Endothelial cell of umbilical vein (primary cell): Measurements from ENCODE around the gene ZNF20. TPM values are rescaled to one million over a fixed set of nuclear protein-coding genes. Genes with fewer than 3 reads are reported as not detected.

ENCODE experiments used
- BruUV-seq: library from RNA; stranded (reverse); fragments of 400-500 nt; replicated peaks from 2 replicates; lab custom pipeline; 2021; lab: Mats Ljungman, UMichigan
- CTCF ChIA-PET: fragments of 300-600, 350-600 bp; sonication (Branson Sonifier 250); formaldehyde crosslinking; loops from one replicate; lab custom pipeline; 2021; ENCODE audit warnings: antibody characterized with exemption, inconsistent platforms; lab: Charles Lee
- POLR2A ChIA-PET: fragments of 300-600, 350-600 bp; sonication (Branson Sonifier 250); formaldehyde crosslinking; loops from one replicate; lab custom pipeline; 2021; ENCODE audit warnings: antibody characterized with exemption, inconsistent platforms; lab: Charles Lee
- DNase-seq: peaks from one replicate; pipeline ENCODE4 v3.0.0-alpha.2; 2011; ENCODE audit warnings: low read depth, low spot score
- FAIRE-seq: peaks from 2 replicates; lab custom pipeline; 2011; peaks lifted over from hg19 to GRCh38; lab: Jason Lieb, UNC
- H2AFZ ChIP-seq: 2 replicates; pipeline ENCODE4 v1.6.0; 2012; ENCODE audit warnings: low read depth, low read length, control low read depth, inconsistent platforms
- H3K27ac ChIP-seq: 2 replicates; pipeline ENCODE4 v1.5.1; 2011; ENCODE audit warnings: low read depth, mild to moderate bottlenecking, control low read depth, low read length, moderate library complexity; ENCODE audit not compliant: insufficient read depth
- H3K27me3 ChIP-seq, 2 experiments: 2 replicates each; pipeline versions ENCODE4 v1.6.0 to v1.6.1; 2011; ENCODE audit warnings: low read length in 2 of 2, mixed read lengths in 1 of 2; ENCODE audit not compliant: control insufficient read depth in 2 of 2, insufficient read depth in 2 of 2
- H3K36me3 ChIP-seq, 2 experiments: 2 replicates in 1 of 2; 3 replicates in 1 of 2; pipeline ENCODE4 v1.5.1; 2011; ENCODE audit warnings: low read length in 2 of 2, mild to moderate bottlenecking in 1 of 2, moderate library complexity in 1 of 2; ENCODE audit not compliant: control insufficient read depth in 2 of 2, insufficient read depth in 2 of 2; ENCODE audit errors: extremely low read depth in 1 of 2
- H3K4me1 ChIP-seq: 3 replicates; pipeline ENCODE4 v1.5.1; 2011; ENCODE audit warnings: mild to moderate bottlenecking, low read length; ENCODE audit not compliant: control insufficient read depth, insufficient read depth; ENCODE audit errors: extremely low read depth
- H3K4me2 ChIP-seq: 2 replicates; pipeline ENCODE4 v1.6.1; 2011; ENCODE audit warnings: low read length, control low read depth, mixed read lengths; ENCODE audit not compliant: insufficient read depth
- H3K4me3 ChIP-seq, 3 experiments: fragments of 200-600 bp in 1 of 3; sonication (generic), shearing (Covaris generic) in 1 of 3; replicated peaks in 1 of 3; 2 replicates each; pipeline ENCODE4 v1.5.1; 2011 to 2016; ENCODE audit warnings: control low read depth in 3 of 3, low read length in 3 of 3, mild to moderate bottlenecking in 2 of 3, inconsistent platforms in 1 of 3, low read depth in 1 of 3, moderate library complexity in 1 of 3; ENCODE audit not compliant: insufficient read depth in 1 of 3
- H3K79me2 ChIP-seq: 2 replicates; pipeline ENCODE4 v1.6.0; 2012; ENCODE audit warnings: low read length, inconsistent platforms; ENCODE audit not compliant: control insufficient read depth, insufficient read depth
- H3K9ac ChIP-seq: replicated peaks from 2 replicates; pipeline ENCODE3; 2011; ENCODE audit warnings: low read length, control low read depth; ENCODE audit not compliant: insufficient read depth; ENCODE audit errors: extremely low read depth
- H3K9me1 ChIP-seq: replicated peaks from 3 replicates; pipeline ENCODE4 v1.6.0; 2011; ENCODE audit warnings: mild to moderate bottlenecking, low read length; ENCODE audit not compliant: control insufficient read depth, insufficient read depth; ENCODE audit errors: extremely low read depth
- H3K9me3 ChIP-seq: replicated peaks from 2 replicates; pipeline ENCODE4 v1.5.1; 2012; ENCODE audit warnings: low read length, inconsistent platforms; ENCODE audit not compliant: control insufficient read depth, insufficient read depth
- H4K20me1 ChIP-seq: replicated peaks from 2 replicates; pipeline ENCODE3; 2011; ENCODE audit warnings: mild to moderate bottlenecking, low read length; ENCODE audit not compliant: control insufficient read depth, insufficient read depth; ENCODE audit errors: extremely low read depth
- CTCF ChIP-seq, 2 donors: IDR thresholded peaks; 1 replicate in 1 of 2; 2 replicates in 1 of 2; pipeline ENCODE4 v1.5.1; 2011; ENCODE audit warnings: low read length in 2 of 2, mild to moderate bottlenecking in 2 of 2, moderate library complexity in 2 of 2, control low read depth in 1 of 2, inconsistent platforms in 1 of 2, low read depth in 1 of 2; ENCODE audit not compliant: insufficient read depth in 1 of 2; ENCODE audit errors: extremely low read depth in 1 of 2
- GATA2 ChIP-seq: IDR thresholded peaks from 2 replicates; pipeline ENCODE4 v1.7.0; 2011; ENCODE audit warnings: low read depth, mild to moderate bottlenecking, moderate library complexity, mixed read lengths, low read length; ENCODE audit not compliant: insufficient read length, insufficient read depth
- JUN ChIP-seq: IDR thresholded peaks from 2 replicates; pipeline ENCODE4 v1.6.1; 2011; ENCODE audit warnings: borderline replicate concordance, low read depth; ENCODE audit not compliant: insufficient read length, insufficient read depth
- MYC ChIP-seq: IDR thresholded peaks from one replicate; pipeline ENCODE4 v1.6.1; 2011; ENCODE audit warnings: mild to moderate bottlenecking, low read depth, low read length
- POLR2A ChIP-seq: IDR thresholded peaks from 2 replicates; pipeline ENCODE4 v1.6.1; 2012; ENCODE audit warnings: low read depth, mild to moderate bottlenecking, control low read depth, low read length
- dilution Hi-C: fragments of 300-500 bp; cut with MboI; formaldehyde crosslinking; loops from one replicate; pipeline ENCODE4 v1.15.0; 2019; ENCODE audit warnings: low sequenced_read_pairs; ENCODE audit not compliant: extremely low pct_ligation_motif_present
- intact Hi-C: fragments of 100-400 bp; cut with micrococcal nuclease; formaldehyde crosslinking; loops from one replicate; pipeline ENCODE4 v1.10.0; 2022
- polyA plus RNA-seq, 4 experiments: library from polyadenylated mRNA; depleted of rRNA in 3 of 4; stranded (reverse) in 3 of 4; unstranded in 1 of 4; fragments of >200 nt; gene quantifications; 2 replicates each; pipeline versions ENCODE4 v1.2.1 to v1.2.3, GENCODE V29; 2011 to 2012; ENCODE audit warnings: missing spikeins in 1 of 4
- total RNA-seq: library from RNA; stranded (reverse); gene quantifications from 2 replicates; pipeline ENCODE4 v1.2.3, GENCODE V29; 2021

The ZNF20 gene
- total and polyA plus RNA-seq, 2 donors (not counting 3 experiments of a cell fraction or from before 2014, with no cell fraction given), result 0.35 TPM

DNA sequence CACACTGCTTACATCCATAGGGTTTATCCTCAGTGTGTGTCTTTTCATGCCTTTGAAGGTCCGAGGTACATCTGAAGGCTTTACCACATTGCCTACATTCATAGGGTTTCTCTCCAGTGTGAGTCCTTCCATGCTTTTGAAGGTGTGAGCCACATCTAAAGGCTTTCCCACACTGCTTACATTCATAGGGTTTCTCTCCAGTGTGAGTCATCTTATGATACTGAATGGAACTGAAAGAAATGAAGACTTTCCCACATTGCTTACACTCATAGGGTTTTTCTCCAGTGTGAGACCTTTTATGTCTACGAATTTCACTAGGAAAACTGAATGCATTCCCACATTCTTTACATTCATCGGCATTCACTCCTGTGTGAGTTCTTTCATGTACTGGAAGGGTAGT, 7.1 kb downstream of the ZNF20 start:
- Histone ChIP-seq H3K4me1 (no peaks in the 10 kb centered on the region), H3K9me3 (peaks cover 18% of the 10 kb centered on the region), H3K9me1 (no peaks in the 10 kb centered on the region), H3K27me3 (no peaks in the 10 kb centered on the region), H3K4me2 (no peak overlapping the region), H4K20me1 (no peaks in the 10 kb centered on the region), H3K27ac (no peak overlapping the region), H3K9ac (no peak overlapping the region), H2AFZ (no peak overlapping the region), H3K4me3 (no peak overlapping the region), H3K36me3 (peaks cover 4 to 15% of the 10 kb centered on the region in 2 experiments), H3K79me2 (no peaks in the 10 kb centered on the region)
- ChIA-PET POLR2A (no interaction called here), CTCF (no interaction called here)
- no peak for TF ChIP-seq JUN
- TF ChIP-seq MYC, result no peak
- no peak for TF ChIP-seq POLR2A
- FAIRE-seq, result no peak
- DNase-seq, result no peak
- no TSS peak for BruUV-seq
- intact Hi-C loops, result no loop called here
- dilution Hi-C loops, result no loop called here

GRCh38 chr19:12126707-12127106, 13.4 kb downstream of the ZNF20 start:
- no peaks in the 10 kb centered on the region for H3K27me3 ChIP-seq
- no peak overlapping the region for H3K27ac ChIP-seq
- no peak overlapping the region for H2AFZ ChIP-seq
- ChIA-PET POLR2A (no interaction called here), CTCF (interaction anchor here (0.6 to 1.4 kb wide), 4 partner anchors 9 to 167 kb away, joined by 3 read pairs; partner anchors contain the start of gene ZNF20)
- dilution Hi-C loops, result no loop called here
- no peaks in the 10 kb centered on the region for H3K36me3 ChIP-seq
- H4K20me1 ChIP-seq, result no peaks in the 10 kb centered on the region
- no TSS peak for BruUV-seq
- no peaks in the 10 kb centered on the region for H3K9me1 ChIP-seq
- H3K4me2 ChIP-seq, result no peak overlapping the region
- no peak overlapping the region for H3K9ac ChIP-seq
- H3K79me2 ChIP-seq, result no peaks in the 10 kb centered on the region
- FAIRE-seq (peak; percentile 24), DNase-seq (no peak)
- TF ChIP-seq CTCF (IDR thresholded peaks at IDR 0.05; ENCODE audit: extremely low read depth in 1 of 2, insufficient read depth in 1 of 2, low read depth in 1 of 2, low read length in 2 of 2) (peak; percentile 15 to 37), GATA2 (no peak)
- peaks cover 2% of the 10 kb centered on the region for H3K9me3 ChIP-seq
- no peaks in the 10 kb centered on the region for H3K4me1 ChIP-seq
- H3K4me3 ChIP-seq, result no peak overlapping the region
- intact Hi-C loops, result no loop called here
